Ovary (tissue), 9 donors: ENCODE measurements around the gene TBX18. TPM values are rescaled to one million over a fixed set of nuclear protein-coding genes. Genes with fewer than 3 reads are reported as not detected.

Experiments used
- DNase-seq, 5 donors: peaks; one replicate each; pipeline ENCODE4 v3.0.0-alpha.2; 2019 to 2020
- H3K27ac ChIP-seq, 2 donors: fragments of 200-600 bp; one replicate each; pipeline versions ENCODE4 v1.5.1 to v1.8.0; 2019 to 2022
- H3K27me3 ChIP-seq: fragments of 200-600 bp; one replicate; pipeline ENCODE4 v1.8.0; 2022
- H3K36me3 ChIP-seq: fragments of 200-600 bp; sonication (generic); one replicate; pipeline ENCODE4 v1.5.1; 2019
- H3K4me1 ChIP-seq: one replicate; pipeline ENCODE4 v1.8.1; 2013; ENCODE audit warnings: mild to moderate bottlenecking, moderate library complexity; ENCODE audit not compliant: insufficient read depth
- H3K4me3 ChIP-seq: fragments of 200-600 bp; sonication (generic); one replicate; pipeline ENCODE4 v1.5.1; 2017
- H3K9me3 ChIP-seq, 2 donors: fragments of 200-600 bp in 1 of 2; sonication (generic) in 1 of 2; one replicate each; pipeline versions ENCODE4 v1.5.1 to v1.8.1; 2013 to 2019; ENCODE audit warnings: mild to moderate bottlenecking in 1 of 2, moderate library complexity in 1 of 2
- EP300 ChIP-seq: sonication (generic); formaldehyde crosslinking; IDR thresholded peaks from one replicate; pipeline ENCODE4 v1.6.1; 2017; ENCODE audit warnings: antibody characterized with exemption
- POLR2A ChIP-seq: fragments of 450-650 bp; IDR thresholded peaks from one replicate; pipeline ENCODE4 v1.6.1; 2017; ENCODE audit warnings: antibody characterized with exemption, mild to moderate bottlenecking, moderate library complexity
- WGBS, 3 donors: extraction: QIAGEN DNeasy Blood & Tissue Kit in 1 of 3; methylation state at CpG; one replicate each; pipeline versions ENCODE4 v1.1.5 to v1.1.7; 2013 to 2017; 5-methylcytosine and 5-hydroxymethylcytosine counted together
- intact Hi-C, 4 donors: fragments of 100-400 bp; cut with DNase I; formaldehyde crosslinking; loops; one replicate each; pipeline versions ENCODE4 v1.11.0 to v1.15.1; 2022 to 2023
- polyA plus RNA-seq, 2 donors: library from polyadenylated mRNA; stranded (reverse); fragments of 200-250 nt in 1 of 2; fragments of 350-450 nt in 1 of 2; fragmentation: Illumina TruSeq in 1 of 2; extraction: RNeasy Lipid Tissue Mini Kit (QIAGEN cat#74804) in 1 of 2; gene quantifications; one replicate each; pipeline ENCODE4 v1.2.3, GENCODE V29; 2013 to 2014
- total RNA-seq, 7 donors: library from RNA; depleted of rRNA in 2 of 7; stranded (reverse); fragments of >200 nt in 2 of 7; fragmentation: NEBNext Ultra II Directional in 3 of 7; extraction: Animal tissue kit (Norgen Biotek cat#: 25700) in 3 of 7; gene quantifications; one replicate each; pipeline versions ENCODE4 v1.1.0 to v1.2.4, GENCODE V29; 2016 to 2023
- TF ChIP-seq, protein P1 (sequence below), 3 donors: fragments of 450-650 bp in 2 of 3; fragments of 200-600 bp in 1 of 3; IDR thresholded peaks; one replicate each; pipeline versions ENCODE4 v1.5.1 to v1.8.0; 2016 to 2022; ENCODE audit warnings: antibody characterized with exemption in 3 of 3, mild to moderate bottlenecking in 1 of 3
- donor health status: DM: no; HTN: no; CAD: no; lungs with moderate emphysema.
- donor health status: DM: no; HTN: no; CAD: no.
- donor health status: Bipolar disorder and iron deficiency.
- donor health status: DM: yes; HTN: yes; CAD: no.
- donor health status: DM: no; HTN: no; CAD: no.
- donor health status: DM: yes; HTN: yes; CAD: no.

TBX18 gene
- total and polyA plus RNA-seq, 9 donors = 1.3 to 13.3 (median 5.4) TPM

DNA sequence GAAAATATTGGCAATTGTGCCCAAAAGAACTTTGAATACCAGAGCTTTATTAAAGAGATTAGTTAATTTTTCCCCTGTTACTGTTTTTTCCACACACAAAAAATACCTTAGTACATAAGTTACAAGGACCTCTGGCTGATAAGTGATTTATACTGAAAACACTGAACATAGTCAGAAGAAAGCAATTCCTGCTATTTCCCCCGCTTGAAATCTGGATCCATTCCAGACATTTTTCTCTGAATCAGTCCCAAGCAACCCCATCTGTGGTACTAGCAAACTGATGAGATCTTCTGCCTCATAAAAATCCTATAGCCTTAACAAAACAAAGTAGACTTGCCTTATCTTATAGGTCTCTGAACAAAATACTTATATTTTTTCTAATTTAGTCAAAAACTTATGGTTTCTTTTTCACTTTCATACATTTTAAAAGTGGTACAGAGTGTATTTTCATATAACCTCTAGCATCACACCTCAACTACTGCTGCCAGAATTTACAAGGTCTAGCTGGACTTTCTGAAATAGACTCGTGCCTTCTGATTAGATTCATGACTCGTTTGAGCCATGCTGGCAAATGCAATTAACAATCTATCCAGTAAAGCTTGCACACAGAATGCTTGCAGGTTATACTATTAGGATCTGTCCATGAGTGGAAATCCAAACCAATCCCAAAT is 111.9 kb downstream of the TBX18 start:
- WGBS, 3 donors = 6 to 16% (median 10%) methylated on average over 3 of the region's 3 CpGs
- Histone ChIP-seq H3K4me3 (no peak overlapping the region), H3K9me3 (no peaks in the 10 kb centered on the region), H3K27me3 (no peaks in the 10 kb centered on the region), H3K36me3 (no peaks in the 10 kb centered on the region), H3K27ac (no peak overlapping the region), H3K4me1 (no peaks in the 10 kb centered on the region)
- TF ChIP-seq, protein P1, sequence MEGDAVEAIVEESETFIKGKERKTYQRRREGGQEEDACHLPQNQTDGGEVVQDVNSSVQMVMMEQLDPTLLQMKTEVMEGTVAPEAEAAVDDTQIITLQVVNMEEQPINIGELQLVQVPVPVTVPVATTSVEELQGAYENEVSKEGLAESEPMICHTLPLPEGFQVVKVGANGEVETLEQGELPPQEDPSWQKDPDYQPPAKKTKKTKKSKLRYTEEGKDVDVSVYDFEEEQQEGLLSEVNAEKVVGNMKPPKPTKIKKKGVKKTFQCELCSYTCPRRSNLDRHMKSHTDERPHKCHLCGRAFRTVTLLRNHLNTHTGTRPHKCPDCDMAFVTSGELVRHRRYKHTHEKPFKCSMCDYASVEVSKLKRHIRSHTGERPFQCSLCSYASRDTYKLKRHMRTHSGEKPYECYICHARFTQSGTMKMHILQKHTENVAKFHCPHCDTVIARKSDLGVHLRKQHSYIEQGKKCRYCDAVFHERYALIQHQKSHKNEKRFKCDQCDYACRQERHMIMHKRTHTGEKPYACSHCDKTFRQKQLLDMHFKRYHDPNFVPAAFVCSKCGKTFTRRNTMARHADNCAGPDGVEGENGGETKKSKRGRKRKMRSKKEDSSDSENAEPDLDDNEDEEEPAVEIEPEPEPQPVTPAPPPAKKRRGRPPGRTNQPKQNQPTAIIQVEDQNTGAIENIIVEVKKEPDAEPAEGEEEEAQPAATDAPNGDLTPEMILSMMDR (IDR thresholded peaks at IDR 0.05) = no peak
- TF ChIP-seq EP300 (no peak), POLR2A (no peak)
- DNase-seq = no peak
- intact Hi-C loops = no loop called here

DNA sequence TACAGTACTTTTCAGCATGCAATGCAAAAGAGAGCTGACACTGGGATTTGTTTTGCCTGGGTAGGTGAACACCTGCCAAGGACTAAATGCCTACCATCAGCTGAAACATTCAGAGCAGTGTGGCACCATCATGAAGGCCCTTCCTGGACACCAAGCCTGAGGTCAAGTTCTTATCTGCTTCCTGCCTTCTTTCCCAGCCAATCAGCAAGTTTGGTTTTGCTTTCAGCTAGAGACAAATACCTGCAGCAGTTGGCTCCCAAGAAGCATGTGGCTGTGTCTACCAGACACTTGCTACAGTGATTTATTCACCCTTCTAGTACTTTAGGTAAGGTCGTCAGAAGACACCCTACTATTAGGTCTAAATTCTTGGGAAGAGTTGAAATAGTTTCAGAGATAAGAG is 112.8 kb downstream of the TBX18 start:
- intact Hi-C loops = no loop called here
- 11 to 24% (median 21%) methylated on average over 1 of the region's 1 CpG for WGBS, 3 donors
- no peak overlapping the region for H3K4me3 ChIP-seq

DNA sequence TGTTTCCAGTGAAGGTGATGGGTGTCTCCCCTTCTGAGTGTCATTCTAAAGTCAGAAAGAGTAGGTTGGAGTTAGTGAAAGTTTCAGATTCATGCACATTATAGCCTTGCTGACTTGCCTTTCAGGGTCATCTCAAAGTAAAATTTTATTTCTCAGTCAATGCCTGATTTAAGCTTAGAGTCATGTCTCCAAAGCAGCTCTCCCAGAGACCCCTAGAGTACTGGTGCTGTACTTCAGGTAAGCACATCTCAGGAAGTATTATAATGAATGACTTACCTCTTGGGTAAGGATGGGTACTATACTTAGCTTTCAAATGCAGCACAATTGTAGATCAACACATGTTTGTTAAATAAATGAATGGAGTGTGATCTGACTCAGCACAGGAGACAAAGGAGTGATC is 116.0 kb downstream of the TBX18 start:
- H3K4me1 ChIP-seq = no peaks in the 10 kb centered on the region

More for the DNA sequence above, 112.8 kb downstream of the TBX18 start:
- H3K27ac ChIP-seq = no peak overlapping the region
- no peak for DNase-seq
- no peaks in the 10 kb centered on the region for H3K4me1 ChIP-seq
- TF ChIP-seq POLR2A = no peak
- TF ChIP-seq, protein P1 (IDR thresholded peaks at IDR 0.05) = no peak
- TF ChIP-seq EP300 = no peak
- H3K36me3 ChIP-seq = no peaks in the 10 kb centered on the region
- no peaks in the 10 kb centered on the region for H3K27me3 ChIP-seq
- H3K9me3 ChIP-seq = no peaks in the 10 kb centered on the region

DNA sequence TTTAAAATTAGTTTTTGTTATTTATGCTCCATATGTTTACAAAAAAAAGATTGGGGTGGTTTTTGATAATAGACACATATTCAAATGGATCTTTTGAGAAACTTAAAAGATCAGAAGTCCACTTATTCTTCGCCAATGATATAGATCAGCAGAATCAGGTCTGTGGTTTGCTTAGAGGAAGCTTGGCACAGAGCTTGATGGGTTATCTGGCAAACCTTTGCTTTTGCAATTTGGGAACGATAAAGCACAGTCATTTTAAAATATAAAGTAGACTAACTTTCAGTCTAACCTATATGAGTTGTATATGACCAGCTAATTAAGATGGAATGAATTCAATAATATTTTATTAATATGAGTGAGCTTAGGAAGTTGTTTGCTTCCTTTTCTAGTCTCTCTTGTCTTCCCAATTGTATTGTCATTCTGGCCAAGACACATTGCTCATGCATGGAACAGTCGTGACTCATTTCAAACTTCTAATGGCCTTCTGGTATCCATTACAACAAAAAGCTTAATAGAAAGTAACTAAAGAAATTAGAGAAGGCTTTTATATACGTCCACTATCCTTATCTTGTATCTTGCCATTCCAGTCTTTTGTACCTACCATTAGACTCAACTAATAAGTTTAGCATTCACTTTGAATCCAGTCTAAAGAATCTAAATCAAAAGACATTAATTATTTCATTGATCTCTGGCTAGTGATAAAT is 118.7 kb downstream of the TBX18 start:
- WGBS, 3 donors = 65 to 78% (median 71%) methylated on average over 4 of the region's 4 CpGs
- intact Hi-C loops = no loop called here
- no peaks in the 10 kb centered on the region for H3K4me1 ChIP-seq

More for the DNA sequence above, 116.0 kb downstream of the TBX18 start:
- Histone ChIP-seq H3K27me3 (no peaks in the 10 kb centered on the region), H3K27ac (no peak overlapping the region), H3K4me3 (no peak overlapping the region), H3K9me3 (no peaks in the 10 kb centered on the region), H3K36me3 (no peaks in the 10 kb centered on the region)
- intact Hi-C loops = no loop called here
- TF ChIP-seq EP300 (no peak), POLR2A (no peak)
- TF ChIP-seq, protein P1 (IDR thresholded peaks at IDR 0.05) = no peak
- DNase-seq = no peak

More for the DNA sequence above, 118.7 kb downstream of the TBX18 start:
- Histone ChIP-seq H3K27me3 (no peaks in the 10 kb centered on the region), H3K4me3 (no peak overlapping the region), H3K9me3 (no peaks in the 10 kb centered on the region), H3K36me3 (no peaks in the 10 kb centered on the region), H3K27ac (no peak overlapping the region)
- TF ChIP-seq EP300 (no peak), POLR2A (no peak)
- TF ChIP-seq, protein P1 (IDR thresholded peaks at IDR 0.05) = no peak
- DNase-seq = no peak
